ENCODE measurements around the gene CPNE5.

- TF ChIP-seq EZH2 (IDR thresholded peaks at IDR 0.05; ENCODE audit: low read length, unreplicated experiment) = no peak
- TF ChIP-seq, protein P1, sequence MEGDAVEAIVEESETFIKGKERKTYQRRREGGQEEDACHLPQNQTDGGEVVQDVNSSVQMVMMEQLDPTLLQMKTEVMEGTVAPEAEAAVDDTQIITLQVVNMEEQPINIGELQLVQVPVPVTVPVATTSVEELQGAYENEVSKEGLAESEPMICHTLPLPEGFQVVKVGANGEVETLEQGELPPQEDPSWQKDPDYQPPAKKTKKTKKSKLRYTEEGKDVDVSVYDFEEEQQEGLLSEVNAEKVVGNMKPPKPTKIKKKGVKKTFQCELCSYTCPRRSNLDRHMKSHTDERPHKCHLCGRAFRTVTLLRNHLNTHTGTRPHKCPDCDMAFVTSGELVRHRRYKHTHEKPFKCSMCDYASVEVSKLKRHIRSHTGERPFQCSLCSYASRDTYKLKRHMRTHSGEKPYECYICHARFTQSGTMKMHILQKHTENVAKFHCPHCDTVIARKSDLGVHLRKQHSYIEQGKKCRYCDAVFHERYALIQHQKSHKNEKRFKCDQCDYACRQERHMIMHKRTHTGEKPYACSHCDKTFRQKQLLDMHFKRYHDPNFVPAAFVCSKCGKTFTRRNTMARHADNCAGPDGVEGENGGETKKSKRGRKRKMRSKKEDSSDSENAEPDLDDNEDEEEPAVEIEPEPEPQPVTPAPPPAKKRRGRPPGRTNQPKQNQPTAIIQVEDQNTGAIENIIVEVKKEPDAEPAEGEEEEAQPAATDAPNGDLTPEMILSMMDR (conservative IDR thresholded peaks at IDR 0.05; ENCODE audit: low read depth, low read length) = no peak
- no peak for TF ChIP-seq EZH2phosphoT487 (IDR thresholded peaks at IDR 0.05; ENCODE audit: borderline replicate concordance, low read length)
Measured at GRCh38 chr6:36757943-36758508, 81.2 kb downstream of the CPNE5 start.
